Endodermal cell (in vitro differentiated cells): ENCODE data around the gene PWWP2B. TPM values are rescaled to one million over a fixed set of nuclear protein-coding genes. Genes with fewer than 3 reads are reported as not detected.
A peak's percentile ranks its signal among the peaks of the same experiment; 100 is the strongest.

Source experiments
- DNase-seq: peaks from one replicate; pipeline ENCODE4 v3.0.0-alpha.2; 2017
- H3K27ac ChIP-seq: 2 replicates; pipeline ENCODE4 v1.5.1; 2013; ENCODE audit warnings: mild to moderate bottlenecking, low read depth, low read length, moderate library complexity
- H3K27me3 ChIP-seq: 2 replicates; pipeline ENCODE4 v1.6.1; 2013; ENCODE audit warnings: mild to moderate bottlenecking, low read length, moderate library complexity; ENCODE audit not compliant: insufficient read depth, control insufficient read depth, poor library complexity, severe bottlenecking
- H3K36me3 ChIP-seq: 2 replicates; pipeline ENCODE4 v1.7.0; 2013; ENCODE audit warnings: mild to moderate bottlenecking, low read length, moderate library complexity; ENCODE audit not compliant: control insufficient read depth, insufficient read depth
- H3K4me1 ChIP-seq: one replicate; pipeline ENCODE4 v1.7.0; 2013; ENCODE audit warnings: low read length; ENCODE audit not compliant: control insufficient read depth, insufficient read depth
- H3K4me3 ChIP-seq: 2 replicates; pipeline ENCODE4 v1.5.1; 2013; ENCODE audit warnings: mild to moderate bottlenecking, low read length, moderate library complexity
- H3K9ac ChIP-seq: 2 replicates; pipeline ENCODE4 v1.6.1; 2013; ENCODE audit warnings: mild to moderate bottlenecking, low read length, moderate library complexity; ENCODE audit not compliant: poor library complexity, severe bottlenecking; ENCODE audit errors: extremely low read depth
- H3K9me3 ChIP-seq: 2 replicates; pipeline ENCODE4 v1.6.1; 2013; ENCODE audit warnings: mild to moderate bottlenecking, low read length, moderate library complexity; ENCODE audit not compliant: control insufficient read depth
- H3K27ac Mint-ChIP-seq: 2 replicates; pipeline ENCODE4 v1.8.0; 2020; ENCODE audit warnings: mixed read lengths
- H3K27me3 Mint-ChIP-seq: 2 replicates; pipeline ENCODE4 v1.8.0; 2021; ENCODE audit warnings: mild to moderate bottlenecking, mixed read lengths; ENCODE audit not compliant: insufficient read depth
- H3K36me3 Mint-ChIP-seq: 2 replicates; pipeline ENCODE4 v1.8.0; 2020; ENCODE audit warnings: low read depth, mixed read lengths
- H3K4me1 Mint-ChIP-seq: 2 replicates; pipeline ENCODE4 v1.8.0; 2020; ENCODE audit warnings: mixed read lengths
- H3K4me3 Mint-ChIP-seq: 2 replicates; pipeline ENCODE4 v1.8.0; 2020; ENCODE audit warnings: mild to moderate bottlenecking, moderate library complexity, mixed read lengths
- H3K9me3 Mint-ChIP-seq: 2 replicates; pipeline ENCODE4 v1.8.0; 2020; ENCODE audit warnings: mild to moderate bottlenecking, mixed read lengths
- CTCF ChIP-seq: fragments of 200-600 bp; sonication (generic); conservative IDR thresholded peaks from 2 replicates; pipeline ENCODE4 v1.5.0; 2021; ENCODE audit warnings: antibody characterized with exemption, mild to moderate bottlenecking
- WGBS, 2 experiments: methylation state at CpG; one replicate each; pipeline versions ENCODE4 v1.1.5 to v1.1.7; 2013; ENCODE audit warnings: missing lambda C conversion rate in 2 of 2, mixed read lengths in 1 of 2; ENCODE audit not compliant: insufficient coverage in 1 of 2, insufficient read length in 1 of 2; 5-methylcytosine and 5-hydroxymethylcytosine counted together
- total RNA-seq, 2 donors: library from RNA; stranded (reverse); fragmentation: NEBNext Ultra II Directional in 1 of 2; extraction: Animal tissue kit (Norgen Biotek cat#: 25700) in 1 of 2; gene quantifications; 2 replicates in 1 of 2; 3 replicates in 1 of 2; pipeline ENCODE4 v1.2.1, GENCODE V29; 2021

PWWP2B gene
- total RNA-seq, 2 donors from 2014 or later: 11.4 to 13.9 TPM

GRCh38 chr10:132465193-132465888, 68.3 kb downstream of the PWWP2B start:
- H3K4me1 Mint-ChIP-seq: peaks cover 3% of the 10 kb centered on the region
- no peak overlapping the region for H3K4me3 Mint-ChIP-seq
- Histone ChIP-seq H3K4me1 (no peaks in the 10 kb centered on the region), H3K36me3 (no peaks in the 10 kb centered on the region), H3K27me3 (no peaks in the 10 kb centered on the region), H3K4me3 (no peak overlapping the region), H3K9me3 (no peaks in the 10 kb centered on the region), H3K27ac (no peak overlapping the region), H3K9ac (no peak overlapping the region)
- no peaks in the 10 kb centered on the region for H3K9me3 Mint-ChIP-seq
- 93 to 95% methylated on average over 29 to 35 of the region's 35 CpGs for WGBS, 2 experiments
- no peaks in the 10 kb centered on the region for H3K27me3 Mint-ChIP-seq
- no peaks in the 10 kb centered on the region for H3K36me3 Mint-ChIP-seq
- H3K27ac Mint-ChIP-seq: no peak overlapping the region
- TF ChIP-seq CTCF: no peak
- DNase-seq: peak; percentile 80

GRCh38 chr10:132465889-132466519, 69.0 kb downstream of the PWWP2B start:
- 90% methylated on average over 16 to 20 of the region's 20 CpGs for WGBS, 2 experiments

More at GRCh38 chr10:132465889-132466519, 69.0 kb downstream of the PWWP2B start:
- no peak overlapping the region for H3K27ac ChIP-seq
- no peaks in the 10 kb centered on the region for H3K9me3 ChIP-seq
- no peak overlapping the region for H3K4me3 ChIP-seq
- H3K36me3 ChIP-seq: no peaks in the 10 kb centered on the region
- no peaks in the 10 kb centered on the region for H3K27me3 ChIP-seq
- H3K36me3 Mint-ChIP-seq: no peaks in the 10 kb centered on the region
- peaks cover 3% of the 10 kb centered on the region for H3K9me3 Mint-ChIP-seq
- H3K27ac Mint-ChIP-seq: no peak overlapping the region
- H3K4me3 Mint-ChIP-seq: no peak overlapping the region
- no peak for DNase-seq
- TF ChIP-seq CTCF: no peak
- no peak overlapping the region for H3K9ac ChIP-seq
- peaks cover 3% of the 10 kb centered on the region for H3K4me1 Mint-ChIP-seq
- no peaks in the 10 kb centered on the region for H3K27me3 Mint-ChIP-seq
- no peaks in the 10 kb centered on the region for H3K4me1 ChIP-seq
